Measurements from ENCODE around the gene UBA52. TPM values are rescaled to one million over a fixed set of nuclear protein-coding genes. Genes with fewer than 3 reads are reported as not detected.

UBA52 gene
- total and polyA plus RNA-seq, 2 of the 13 experiments (the other 11 are each of a cell fraction or from before 2014, with no cell fraction given): 959 to 1,782 TPM

DNA sequence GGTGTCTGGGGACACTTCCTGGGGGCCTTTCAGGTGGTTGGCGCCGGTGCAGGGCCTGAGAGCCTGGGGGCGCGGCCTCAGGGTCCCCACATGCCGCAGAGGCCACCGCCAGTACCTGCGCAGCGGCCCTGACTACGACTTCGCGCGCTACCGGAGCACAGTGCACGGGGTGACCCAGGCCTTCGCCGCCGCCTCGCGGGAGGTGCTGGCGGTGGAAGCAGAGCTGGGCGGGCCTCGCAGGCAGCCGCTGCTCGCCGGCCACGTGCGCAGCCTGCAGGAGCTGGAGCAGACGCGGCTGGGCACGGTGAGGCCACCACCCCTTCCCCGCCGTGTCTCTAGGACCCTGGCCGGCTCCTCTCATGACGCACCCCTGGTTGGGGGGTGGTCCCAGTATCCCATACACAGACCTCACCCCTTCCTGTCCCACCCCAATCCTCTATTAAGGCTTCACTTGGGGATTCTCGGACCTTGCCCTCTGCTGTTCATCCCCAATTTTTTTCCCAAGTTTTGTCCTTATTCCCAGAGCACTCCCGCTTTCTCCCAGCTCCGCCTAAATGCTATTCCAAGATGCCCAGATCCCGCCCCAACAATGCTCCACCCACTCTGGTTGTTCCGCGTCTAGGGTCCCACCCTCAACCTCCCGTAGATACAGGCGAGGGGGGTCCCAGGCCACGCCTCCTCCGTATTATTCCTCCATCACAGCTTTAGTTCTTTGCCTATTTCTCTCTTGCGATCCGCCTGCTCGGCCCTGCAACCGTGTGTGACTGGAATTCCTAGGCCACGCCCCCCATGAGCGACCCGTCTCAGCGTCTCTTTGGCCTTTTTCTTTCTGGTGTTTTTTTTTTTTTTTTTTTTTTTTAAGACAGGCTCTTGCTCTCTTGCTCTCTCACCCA, 18.0 kb downstream of the UBA52 start (continued):
- TF ChIP-seq, protein P1, sequence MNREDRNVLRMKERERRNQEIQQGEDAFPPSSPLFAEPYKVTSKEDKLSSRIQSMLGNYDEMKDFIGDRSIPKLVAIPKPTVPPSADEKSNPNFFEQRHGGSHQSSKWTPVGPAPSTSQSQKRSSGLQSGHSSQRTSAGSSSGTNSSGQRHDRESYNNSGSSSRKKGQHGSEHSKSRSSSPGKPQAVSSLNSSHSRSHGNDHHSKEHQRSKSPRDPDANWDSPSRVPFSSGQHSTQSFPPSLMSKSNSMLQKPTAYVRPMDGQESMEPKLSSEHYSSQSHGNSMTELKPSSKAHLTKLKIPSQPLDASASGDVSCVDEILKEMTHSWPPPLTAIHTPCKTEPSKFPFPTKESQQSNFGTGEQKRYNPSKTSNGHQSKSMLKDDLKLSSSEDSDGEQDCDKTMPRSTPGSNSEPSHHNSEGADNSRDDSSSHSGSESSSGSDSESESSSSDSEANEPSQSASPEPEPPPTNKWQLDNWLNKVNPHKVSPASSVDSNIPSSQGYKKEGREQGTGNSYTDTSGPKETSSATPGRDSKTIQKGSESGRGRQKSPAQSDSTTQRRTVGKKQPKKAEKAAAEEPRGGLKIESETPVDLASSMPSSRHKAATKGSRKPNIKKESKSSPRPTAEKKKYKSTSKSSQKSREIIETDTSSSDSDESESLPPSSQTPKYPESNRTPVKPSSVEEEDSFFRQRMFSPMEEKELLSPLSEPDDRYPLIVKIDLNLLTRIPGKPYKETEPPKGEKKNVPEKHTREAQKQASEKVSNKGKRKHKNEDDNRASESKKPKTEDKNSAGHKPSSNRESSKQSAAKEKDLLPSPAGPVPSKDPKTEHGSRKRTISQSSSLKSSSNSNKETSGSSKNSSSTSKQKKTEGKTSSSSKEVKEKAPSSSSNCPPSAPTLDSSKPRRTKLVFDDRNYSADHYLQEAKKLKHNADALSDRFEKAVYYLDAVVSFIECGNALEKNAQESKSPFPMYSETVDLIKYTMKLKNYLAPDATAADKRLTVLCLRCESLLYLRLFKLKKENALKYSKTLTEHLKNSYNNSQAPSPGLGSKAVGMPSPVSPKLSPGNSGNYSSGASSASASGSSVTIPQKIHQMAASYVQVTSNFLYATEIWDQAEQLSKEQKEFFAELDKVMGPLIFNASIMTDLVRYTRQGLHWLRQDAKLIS (CRISPR knock-in tag; IDR thresholded peaks at IDR 0.05): no peak
- TF ChIP-seq ZNF546 (CRISPR knock-in tag; conservative IDR thresholded peaks at IDR 0.05): peak; percentile 94
- no peak for TF ChIP-seq RORA (CRISPR knock-in tag; IDR thresholded peaks at IDR 0.05)
- peak; percentile 96; the same call in 1 of the 2 replicates for TF ChIP-seq PAX8 (CRISPR knock-in tag; IDR thresholded peaks at IDR 0.05; ENCODE audit: borderline replicate concordance)
- TF ChIP-seq SMARCE1 (IDR thresholded peaks at IDR 0.05; ENCODE audit: borderline replicate concordance): no peak
- TF ChIP-seq RAD21 (CRISPR knock-in tag; IDR thresholded peaks at IDR 0.05): peak; percentile 63
- no peak for TF ChIP-seq SIX4 (CRISPR knock-in tag; IDR thresholded peaks at IDR 0.05)
- TF ChIP-seq MYC (CRISPR knock-in tag; IDR thresholded peaks at IDR 0.05; ENCODE audit: borderline replicate concordance): peak; percentile 96
- TF ChIP-seq, protein P2, sequence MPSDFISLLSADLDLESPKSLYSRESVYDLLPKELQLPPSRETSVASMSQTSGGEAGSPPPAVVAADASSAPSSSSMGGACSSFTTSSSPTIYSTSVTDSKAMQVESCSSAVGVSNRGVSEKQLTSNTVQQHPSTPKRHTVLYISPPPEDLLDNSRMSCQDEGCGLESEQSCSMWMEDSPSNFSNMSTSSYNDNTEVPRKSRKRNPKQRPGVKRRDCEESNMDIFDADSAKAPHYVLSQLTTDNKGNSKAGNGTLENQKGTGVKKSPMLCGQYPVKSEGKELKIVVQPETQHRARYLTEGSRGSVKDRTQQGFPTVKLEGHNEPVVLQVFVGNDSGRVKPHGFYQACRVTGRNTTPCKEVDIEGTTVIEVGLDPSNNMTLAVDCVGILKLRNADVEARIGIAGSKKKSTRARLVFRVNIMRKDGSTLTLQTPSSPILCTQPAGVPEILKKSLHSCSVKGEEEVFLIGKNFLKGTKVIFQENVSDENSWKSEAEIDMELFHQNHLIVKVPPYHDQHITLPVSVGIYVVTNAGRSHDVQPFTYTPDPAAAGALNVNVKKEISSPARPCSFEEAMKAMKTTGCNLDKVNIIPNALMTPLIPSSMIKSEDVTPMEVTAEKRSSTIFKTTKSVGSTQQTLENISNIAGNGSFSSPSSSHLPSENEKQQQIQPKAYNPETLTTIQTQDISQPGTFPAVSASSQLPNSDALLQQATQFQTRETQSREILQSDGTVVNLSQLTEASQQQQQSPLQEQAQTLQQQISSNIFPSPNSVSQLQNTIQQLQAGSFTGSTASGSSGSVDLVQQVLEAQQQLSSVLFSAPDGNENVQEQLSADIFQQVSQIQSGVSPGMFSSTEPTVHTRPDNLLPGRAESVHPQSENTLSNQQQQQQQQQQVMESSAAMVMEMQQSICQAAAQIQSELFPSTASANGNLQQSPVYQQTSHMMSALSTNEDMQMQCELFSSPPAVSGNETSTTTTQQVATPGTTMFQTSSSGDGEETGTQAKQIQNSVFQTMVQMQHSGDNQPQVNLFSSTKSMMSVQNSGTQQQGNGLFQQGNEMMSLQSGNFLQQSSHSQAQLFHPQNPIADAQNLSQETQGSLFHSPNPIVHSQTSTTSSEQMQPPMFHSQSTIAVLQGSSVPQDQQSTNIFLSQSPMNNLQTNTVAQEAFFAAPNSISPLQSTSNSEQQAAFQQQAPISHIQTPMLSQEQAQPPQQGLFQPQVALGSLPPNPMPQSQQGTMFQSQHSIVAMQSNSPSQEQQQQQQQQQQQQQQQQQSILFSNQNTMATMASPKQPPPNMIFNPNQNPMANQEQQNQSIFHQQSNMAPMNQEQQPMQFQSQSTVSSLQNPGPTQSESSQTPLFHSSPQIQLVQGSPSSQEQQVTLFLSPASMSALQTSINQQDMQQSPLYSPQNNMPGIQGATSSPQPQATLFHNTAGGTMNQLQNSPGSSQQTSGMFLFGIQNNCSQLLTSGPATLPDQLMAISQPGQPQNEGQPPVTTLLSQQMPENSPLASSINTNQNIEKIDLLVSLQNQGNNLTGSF (CRISPR knock-in tag; IDR thresholded peaks at IDR 0.05): peak; percentile 99
- no peak for TF ChIP-seq KDM4B (CRISPR knock-in tag; IDR thresholded peaks at IDR 0.05)
- peak; percentile 84 for TF ChIP-seq ZNF329 (CRISPR knock-in tag; IDR thresholded peaks at IDR 0.05; ENCODE audit: low read depth)
- no peak for TF ChIP-seq ZFP36L2 (CRISPR knock-in tag; IDR thresholded peaks at IDR 0.05)
- 0 out of 2 replicates have a peak, but pooled peaks have one; percentile 38 for TF ChIP-seq ZNF644 (CRISPR knock-in tag; IDR thresholded peaks at IDR 0.05; ENCODE audit: low read depth)
- peak in 1 of 2 experiments; percentile 97; a peak in 3 of 4 replicates for TF ChIP-seq KLF16 (CRISPR knock-in tag; IDR thresholded peaks at IDR 0.05)
- TF ChIP-seq CENPT (CRISPR knock-in tag; IDR thresholded peaks at IDR 0.05; ENCODE audit: low read depth): peak; percentile 99
- TF ChIP-seq XRCC5 (optimal IDR thresholded peaks at IDR 0.05; ENCODE audit: low read length): no peak
- TF ChIP-seq, protein P3, sequence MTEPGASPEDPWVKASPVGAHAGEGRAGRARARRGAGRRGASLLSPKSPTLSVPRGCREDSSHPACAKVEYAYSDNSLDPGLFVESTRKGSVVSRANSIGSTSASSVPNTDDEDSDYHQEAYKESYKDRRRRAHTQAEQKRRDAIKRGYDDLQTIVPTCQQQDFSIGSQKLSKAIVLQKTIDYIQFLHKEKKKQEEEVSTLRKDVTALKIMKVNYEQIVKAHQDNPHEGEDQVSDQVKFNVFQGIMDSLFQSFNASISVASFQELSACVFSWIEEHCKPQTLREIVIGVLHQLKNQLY (CRISPR knock-in tag; IDR thresholded peaks at IDR 0.05): no peak
- TF ChIP-seq ZSCAN29 (CRISPR knock-in tag; conservative IDR thresholded peaks at IDR 0.05): no peak; the same call in 1 of the 2 replicates
- peak; percentile 75; the same call in 1 of the 2 replicates for TF ChIP-seq KLF13 (CRISPR knock-in tag; IDR thresholded peaks at IDR 0.05)
